Measurements from ENCODE around the gene NTM.

DNA sequence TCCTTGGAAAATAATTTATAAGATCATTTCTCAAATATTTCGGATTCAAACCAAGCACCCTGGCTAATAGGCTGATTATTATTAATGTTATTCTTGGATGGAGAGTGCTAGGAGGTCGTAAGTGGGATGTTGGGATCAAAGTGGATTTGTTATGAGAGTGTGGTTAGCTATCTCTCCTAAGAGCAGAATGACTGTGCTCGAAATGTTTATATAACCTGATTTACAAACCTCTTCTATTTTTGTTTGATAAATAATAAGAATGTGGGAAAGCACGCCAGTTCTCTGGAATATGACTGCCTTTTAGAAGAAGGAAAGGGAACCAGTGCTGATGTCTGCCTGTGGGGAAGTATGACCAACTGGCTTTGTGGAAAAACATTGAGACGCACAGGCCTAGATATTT, 527.5 kb downstream of the NTM start:
- TF ChIP-seq ZNF529 (tag by site-specific recombination; IDR thresholded peaks at IDR 0.05; ENCODE audit: insufficient replicate concordance), result no peak
- TF ChIP-seq ZNF274 (IDR thresholded peaks at IDR 0.05; ENCODE audit: low read length), result no peak
- no peak for TF ChIP-seq ZNF274 (tag by site-specific recombination; IDR thresholded peaks at IDR 0.05; ENCODE audit: borderline replicate concordance)
- TF ChIP-seq, protein P1, sequence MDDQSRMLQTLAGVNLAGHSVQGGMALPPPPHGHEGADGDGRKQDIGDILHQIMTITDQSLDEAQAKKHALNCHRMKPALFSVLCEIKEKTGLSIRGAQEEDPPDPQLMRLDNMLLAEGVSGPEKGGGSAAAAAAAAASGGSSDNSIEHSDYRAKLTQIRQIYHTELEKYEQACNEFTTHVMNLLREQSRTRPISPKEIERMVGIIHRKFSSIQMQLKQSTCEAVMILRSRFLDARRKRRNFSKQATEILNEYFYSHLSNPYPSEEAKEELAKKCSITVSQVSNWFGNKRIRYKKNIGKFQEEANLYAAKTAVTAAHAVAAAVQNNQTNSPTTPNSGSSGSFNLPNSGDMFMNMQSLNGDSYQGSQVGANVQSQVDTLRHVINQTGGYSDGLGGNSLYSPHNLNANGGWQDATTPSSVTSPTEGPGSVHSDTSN (CRISPR knock-in tag; IDR thresholded peaks at IDR 0.05), result no peak
- TF ChIP-seq, protein P2, sequence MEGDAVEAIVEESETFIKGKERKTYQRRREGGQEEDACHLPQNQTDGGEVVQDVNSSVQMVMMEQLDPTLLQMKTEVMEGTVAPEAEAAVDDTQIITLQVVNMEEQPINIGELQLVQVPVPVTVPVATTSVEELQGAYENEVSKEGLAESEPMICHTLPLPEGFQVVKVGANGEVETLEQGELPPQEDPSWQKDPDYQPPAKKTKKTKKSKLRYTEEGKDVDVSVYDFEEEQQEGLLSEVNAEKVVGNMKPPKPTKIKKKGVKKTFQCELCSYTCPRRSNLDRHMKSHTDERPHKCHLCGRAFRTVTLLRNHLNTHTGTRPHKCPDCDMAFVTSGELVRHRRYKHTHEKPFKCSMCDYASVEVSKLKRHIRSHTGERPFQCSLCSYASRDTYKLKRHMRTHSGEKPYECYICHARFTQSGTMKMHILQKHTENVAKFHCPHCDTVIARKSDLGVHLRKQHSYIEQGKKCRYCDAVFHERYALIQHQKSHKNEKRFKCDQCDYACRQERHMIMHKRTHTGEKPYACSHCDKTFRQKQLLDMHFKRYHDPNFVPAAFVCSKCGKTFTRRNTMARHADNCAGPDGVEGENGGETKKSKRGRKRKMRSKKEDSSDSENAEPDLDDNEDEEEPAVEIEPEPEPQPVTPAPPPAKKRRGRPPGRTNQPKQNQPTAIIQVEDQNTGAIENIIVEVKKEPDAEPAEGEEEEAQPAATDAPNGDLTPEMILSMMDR (tag by site-specific recombination; IDR thresholded peaks at IDR 0.05), result no peak

Data from HEK293 (cell line).